HCT116 (cell line): ENCODE measurements around the gene MACROD1. TPM values are rescaled to one million over a fixed set of nuclear protein-coding genes. Genes with fewer than 3 reads are reported as not detected.

Experiments
- ATAC-seq: fragments of 200-7000 bp; cut with Tn5 transposase; 2 replicates; pipeline ENCODE4 v1.9.1; 2020; ENCODE audit warnings: mild to moderate bottlenecking, moderate library complexity
- BruUV-seq: library from RNA; stranded (reverse); fragments of 400-500 nt; replicated peaks from 2 replicates; lab custom pipeline; 2021; lab: Mats Ljungman, UMichigan
- CTCF ChIA-PET: fragments of 300-600 bp; sonication (Branson Sonifier 250); formaldehyde crosslinking; loops from one replicate; lab custom pipeline; 2021; ENCODE audit warnings: antibody characterized with exemption; lab: Charles Lee
- POLR2A ChIA-PET: fragments of 300-600, 350-600 bp; sonication (Branson Sonifier 250); formaldehyde crosslinking; loops from one replicate; lab custom pipeline; 2021; ENCODE audit warnings: antibody characterized with exemption; lab: Charles Lee
- RAD21 ChIA-PET, 2 experiments: fragments of 300-600 bp; sonication (Branson Sonifier 250); formaldehyde crosslinking; loops; one replicate each; lab custom pipeline; 2023; ENCODE audit warnings: low total read pairs in 2 of 2; ENCODE audit not compliant: uncharacterized antibody in 2 of 2, unreplicated experiment in 2 of 2, low non-redundant PET in 1 of 2; lab: Charles Lee
- DNase-seq: peaks from one replicate; pipeline ENCODE4 v3.0.0-alpha.2; 2010; ENCODE audit warnings: low read depth, low spot score
- H2AFZ ChIP-seq: fragments of 200-600 bp; shearing (Covaris generic), sonication (generic); 2 replicates; pipeline ENCODE4 v1.6.1; 2017; ENCODE audit warnings: low read depth, mixed run types, mixed read lengths, antibody characterized with exemption, low read length; ENCODE audit not compliant: poor library complexity, severe bottlenecking
- H3K27ac ChIP-seq: 2 replicates; pipeline ENCODE4 v1.5.1; 2012; ENCODE audit warnings: low read depth, low read length
- H3K27me3 ChIP-seq: fragments of 200-600 bp; sonication (generic); 2 replicates; pipeline ENCODE4 v1.6.1; 2016; ENCODE audit warnings: mixed run types, low read length, mixed read lengths; ENCODE audit not compliant: insufficient read depth
- H3K36me3 ChIP-seq, 2 experiments: fragments of 200-500 bp in 1 of 2; fragments of 200-600 bp in 1 of 2; sonication (Bioruptor generic) in 1 of 2; sonication (generic) in 1 of 2; 2 replicates each; pipeline versions ENCODE4 v1.5.1 to v1.6.1; 2014 to 2016; ENCODE audit warnings: low read length in 2 of 2, inconsistent platforms in 1 of 2, mixed read lengths in 1 of 2, mixed run types in 1 of 2; ENCODE audit not compliant: insufficient read depth in 2 of 2, control insufficient read depth in 1 of 2
- H3K4me1 ChIP-seq, 2 experiments: fragments of 200-600 bp in 1 of 2; sonication (generic) in 1 of 2; 2 replicates each; pipeline versions ENCODE4 v1.5.1 to v1.6.1; 2012 to 2017; ENCODE audit warnings: low read length in 2 of 2, inconsistent platforms in 1 of 2, mild to moderate bottlenecking in 1 of 2, mixed read lengths in 1 of 2, mixed run types in 1 of 2, moderate library complexity in 1 of 2; ENCODE audit not compliant: insufficient read depth in 2 of 2, control insufficient read depth in 1 of 2
- H3K4me2 ChIP-seq: fragments of 200-600 bp; sonication (generic); 2 replicates; pipeline ENCODE4 v1.6.1; 2017; ENCODE audit warnings: mixed run types, low read length, mixed read lengths
- H3K4me3 ChIP-seq, 2 experiments: fragments of 200-600 bp in 1 of 2; sonication (generic) in 1 of 2; replicated peaks in 1 of 2; 2 replicates each; pipeline ENCODE4 v1.5.1; 2011 to 2016; ENCODE audit warnings: low read length in 2 of 2, control low read depth in 1 of 2, low read depth in 1 of 2, mild to moderate bottlenecking in 1 of 2, mixed read lengths in 1 of 2, mixed run types in 1 of 2
- H3K79me2 ChIP-seq: fragments of 200-600 bp; sonication (generic); 2 replicates; pipeline ENCODE4 v1.6.1; 2017; ENCODE audit warnings: mild to moderate bottlenecking, mixed run types, low read length, moderate library complexity, mixed read lengths; ENCODE audit not compliant: insufficient read depth
- H3K9ac ChIP-seq: fragments of 200-600 bp; sonication (generic); 2 replicates; pipeline ENCODE4 v1.6.1; 2016; ENCODE audit warnings: low read length, mixed read lengths
- H3K9me2 ChIP-seq: fragments of 200-600 bp; sonication (generic), shearing (Covaris generic); 2 replicates; pipeline ENCODE4 v1.6.1; 2017; ENCODE audit warnings: mixed run types, mild to moderate bottlenecking, moderate library complexity; ENCODE audit not compliant: insufficient read depth
- H3K9me3 ChIP-seq, 2 experiments: fragments of 200-500 bp in 1 of 2; fragments of 200-600 bp in 1 of 2; sonication (Bioruptor generic) in 1 of 2; sonication (generic) in 1 of 2; 2 replicates each; pipeline ENCODE4 v1.6.1; 2014 to 2017; ENCODE audit warnings: low read length in 2 of 2, mixed read lengths in 2 of 2, inconsistent platforms in 1 of 2, low read depth in 1 of 2, mild to moderate bottlenecking in 1 of 2, mixed run types in 1 of 2, moderate library complexity in 1 of 2; ENCODE audit not compliant: control insufficient read depth in 1 of 2, insufficient read depth in 1 of 2
- H4K20me1 ChIP-seq: fragments of 200-600 bp; sonication (generic), shearing (Covaris generic); 2 replicates; pipeline ENCODE4 v1.6.1; 2017; ENCODE audit warnings: mixed run types, mild to moderate bottlenecking, moderate library complexity; ENCODE audit not compliant: insufficient read depth
- ATF3 ChIP-seq: IDR thresholded peaks from 2 replicates; pipeline ENCODE4 v1.6.1; 2012
- CTCF ChIP-seq, 3 experiments: fragments of 200-600 bp in 1 of 3; sonication (generic) in 1 of 3; IDR thresholded peaks in 2 of 3; conservative IDR thresholded peaks in 1 of 3; 2 replicates each; pipeline ENCODE4 v1.5.1; 2012 to 2017; ENCODE audit warnings: low read depth in 2 of 3, low read length in 2 of 3, antibody characterized with exemption in 1 of 3, borderline replicate concordance in 1 of 3, control low read depth in 1 of 3, mild to moderate bottlenecking in 1 of 3, mixed read lengths in 1 of 3, mixed run types in 1 of 3, moderate library complexity in 1 of 3; ENCODE audit not compliant: insufficient read depth in 1 of 3
- EGR1 ChIP-seq: IDR thresholded peaks from 2 replicates; pipeline ENCODE4 v1.6.1; 2012; ENCODE audit warnings: low read depth
- ELF1 ChIP-seq: IDR thresholded peaks from 2 replicates; pipeline ENCODE4 v1.6.1; 2012; ENCODE audit warnings: low read depth, borderline replicate concordance
- EZH2 ChIP-seq: fragments of 200-600 bp; sonication (generic); IDR thresholded peaks from 2 replicates; pipeline ENCODE4 v1.6.1; 2017; ENCODE audit warnings: antibody characterized with exemption, mixed run types
- JUND ChIP-seq: IDR thresholded peaks from 2 replicates; pipeline ENCODE4 v1.6.1; 2012
- POLR2A ChIP-seq: IDR thresholded peaks from 2 replicates; pipeline ENCODE4 v1.7.0; 2011; ENCODE audit warnings: borderline replicate concordance; ENCODE audit not compliant: insufficient read depth, insufficient read length; ENCODE audit errors: extremely low read depth
- POLR2AphosphoS5 ChIP-seq: IDR thresholded peaks from 2 replicates; pipeline ENCODE4 v1.6.1; 2011; ENCODE audit warnings: mild to moderate bottlenecking, low read depth, low read length, moderate library complexity
- RAD21 ChIP-seq: IDR thresholded peaks from 2 replicates; pipeline ENCODE4 v1.6.1; 2012; ENCODE audit warnings: low read depth, mild to moderate bottlenecking
- SP1 ChIP-seq: IDR thresholded peaks from 2 replicates; pipeline ENCODE4 v1.6.1; 2012; ENCODE audit warnings: low read depth
- SRF ChIP-seq: IDR thresholded peaks from 2 replicates; pipeline ENCODE4 v1.6.1; 2012; ENCODE audit warnings: low read depth
- TCF7L2 ChIP-seq: IDR thresholded peaks from 2 replicates; pipeline ENCODE4 v1.7.0; 2011; ENCODE audit warnings: borderline replicate concordance, inconsistent platforms; ENCODE audit not compliant: insufficient read depth, insufficient read length; ENCODE audit errors: extremely low read depth
- YY1 ChIP-seq: IDR thresholded peaks from 2 replicates; pipeline ENCODE4 v1.6.1; 2011; ENCODE audit warnings: low read length, low read depth, moderate library complexity, mild to moderate bottlenecking; ENCODE audit not compliant: insufficient replicate concordance; ENCODE audit errors: extremely low read depth
- ZBTB33 ChIP-seq: IDR thresholded peaks from 2 replicates; pipeline ENCODE4 v1.6.1; 2011; ENCODE audit warnings: mild to moderate bottlenecking, low read length, moderate library complexity; ENCODE audit not compliant: insufficient replicate concordance; ENCODE audit errors: extremely low read depth
- ZFX ChIP-seq: fragments of 450-650 bp; IDR thresholded peaks from 2 replicates; pipeline ENCODE4 v1.6.1; 2017
- ZNF274 ChIP-seq: fragments of 200-500 bp; sonication (Bioruptor generic); IDR thresholded peaks from 2 replicates; pipeline ENCODE4 v1.6.1; 2014; ENCODE audit warnings: mild to moderate bottlenecking, low read depth, low read length, inconsistent platforms
- intact Hi-C: fragments of 100-400 bp; cut with micrococcal nuclease; formaldehyde crosslinking; loops from 2 replicates; pipeline ENCODE4 v1.10.0; 2022
- total RNA-seq: library from RNA; stranded (reverse); gene quantifications from one replicate; pipeline ENCODE4 v1.2.1, GENCODE V29; 2021; ENCODE audit not compliant: unreplicated experiment

Gene MACROD1
- total RNA-seq, 1 experiment from 2014 or later: 61.1 TPM

GRCh38 chr11:64052436-64052835 is 113.5 kb downstream of the MACROD1 start:
- H3K36me3 ChIP-seq: no peaks in the 10 kb centered on the region
- H3K9me3 ChIP-seq: no peaks in the 10 kb centered on the region
- H3K79me2 ChIP-seq: no peaks in the 10 kb centered on the region
- H3K27ac ChIP-seq: no peak overlapping the region
- CTCF ChIA-PET: no interaction called here
- no peak overlapping the region for H3K4me2 ChIP-seq
- BruUV-seq: no TSS peak
- H3K4me3 ChIP-seq: no peak overlapping the region
- H4K20me1 ChIP-seq: no peaks in the 10 kb centered on the region
- H3K27me3 ChIP-seq: no peaks in the 10 kb centered on the region
- RAD21 ChIA-PET: no interaction called here
- intact Hi-C loops: loop anchor here (10.0 kb wide), 1 partner anchor 52 kb away; no protein-coding TSS in a partner anchor
- POLR2A ChIA-PET: no interaction called here
- no peak for TF ChIP-seq EGR1
- no peak for TF ChIP-seq ATF3
- TF ChIP-seq ZFX: no peak
- ATAC-seq (no peak), DNase-seq (no peak)
- no peaks in the 10 kb centered on the region for H3K4me1 ChIP-seq
- H2AFZ ChIP-seq: no peak overlapping the region
- H3K9me2 ChIP-seq: no peaks in the 10 kb centered on the region
- H3K9ac ChIP-seq: no peak overlapping the region

GRCh38 chr11:64051297-64051696 is 114.6 kb downstream of the MACROD1 start:
- Histone ChIP-seq H3K36me3 (no peaks in the 10 kb centered on the region), H3K27me3 (no peaks in the 10 kb centered on the region), H3K4me1 (no peaks in the 10 kb centered on the region), H3K9me2 (no peaks in the 10 kb centered on the region), H3K4me2 (no peak overlapping the region), H3K9ac (no peak overlapping the region), H2AFZ (no peak overlapping the region), H4K20me1 (no peaks in the 10 kb centered on the region), H3K4me3 (no peak overlapping the region), H3K79me2 (no peaks in the 10 kb centered on the region), H3K9me3 (no peaks in the 10 kb centered on the region), H3K27ac (no peak overlapping the region)
- intact Hi-C loops: loop anchor here (10.0 kb wide), 1 partner anchor 54 kb away; no protein-coding TSS in a partner anchor
- DNase-seq: no peak
- ChIA-PET CTCF (no interaction called here), POLR2A (no interaction called here), RAD21 (no interaction called here)
- ATAC-seq: no peak
- BruUV-seq: no TSS peak
- TF ChIP-seq CTCF (IDR thresholded peaks at IDR 0.05 in 2 of 3, conservative IDR thresholded peaks at IDR 0.05 in 1 of 3; ENCODE audit: borderline replicate concordance in 1 of 3, insufficient read depth in 1 of 3, low read depth in 2 of 3, low read length in 2 of 3): no peak
- no peak for TF ChIP-seq POLR2AphosphoS5
- no peak for TF ChIP-seq ZFX
- TF ChIP-seq JUND: no peak
- TF ChIP-seq ZNF274: no peak
- no peak for TF ChIP-seq SP1
- no peak for TF ChIP-seq TCF7L2
- TF ChIP-seq ZBTB33: no peak
- no peak for TF ChIP-seq YY1
- no peak for TF ChIP-seq ELF1
- TF ChIP-seq SRF: no peak
- no peak for TF ChIP-seq ATF3
- TF ChIP-seq RAD21: no peak
- no peak for TF ChIP-seq POLR2A
- TF ChIP-seq EZH2: no peak
